ENCODE results near the gene CLSTN2.

- TF ChIP-seq CTCF (IDR thresholded peaks at IDR 0.05), result no peak
- TF ChIP-seq POLR2A (IDR thresholded peaks at IDR 0.05), result no peak
Measured at GRCh38 chr3:140466535-140466934, 531.5 kb downstream of the CLSTN2 start.
